GM12874 (cell line): Measurements from ENCODE around the gene ZCCHC8.

Experiments
- TF ChIP-seq, protein P1 (sequence below): IDR thresholded peaks from 2 replicates; pipeline ENCODE4 v1.5.1; 2011; ENCODE audit warnings: low read depth, mild to moderate bottlenecking, control low read depth, low read length, moderate library complexity; ENCODE audit not compliant: insufficient read depth

The ZCCHC8 gene

GRCh38 chr12:122471324-122472226, 29.2 kb downstream of the ZCCHC8 start:
- TF ChIP-seq, protein P1, sequence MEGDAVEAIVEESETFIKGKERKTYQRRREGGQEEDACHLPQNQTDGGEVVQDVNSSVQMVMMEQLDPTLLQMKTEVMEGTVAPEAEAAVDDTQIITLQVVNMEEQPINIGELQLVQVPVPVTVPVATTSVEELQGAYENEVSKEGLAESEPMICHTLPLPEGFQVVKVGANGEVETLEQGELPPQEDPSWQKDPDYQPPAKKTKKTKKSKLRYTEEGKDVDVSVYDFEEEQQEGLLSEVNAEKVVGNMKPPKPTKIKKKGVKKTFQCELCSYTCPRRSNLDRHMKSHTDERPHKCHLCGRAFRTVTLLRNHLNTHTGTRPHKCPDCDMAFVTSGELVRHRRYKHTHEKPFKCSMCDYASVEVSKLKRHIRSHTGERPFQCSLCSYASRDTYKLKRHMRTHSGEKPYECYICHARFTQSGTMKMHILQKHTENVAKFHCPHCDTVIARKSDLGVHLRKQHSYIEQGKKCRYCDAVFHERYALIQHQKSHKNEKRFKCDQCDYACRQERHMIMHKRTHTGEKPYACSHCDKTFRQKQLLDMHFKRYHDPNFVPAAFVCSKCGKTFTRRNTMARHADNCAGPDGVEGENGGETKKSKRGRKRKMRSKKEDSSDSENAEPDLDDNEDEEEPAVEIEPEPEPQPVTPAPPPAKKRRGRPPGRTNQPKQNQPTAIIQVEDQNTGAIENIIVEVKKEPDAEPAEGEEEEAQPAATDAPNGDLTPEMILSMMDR, result peak; percentile 50; the same call in 1 of the 2 replicates

- TF ChIP-seq, protein P1, result no peak
Observed at GRCh38 chr12:122467983-122468382, 32.7 kb downstream of the ZCCHC8 start.

- TF ChIP-seq, protein P1, result no peak
Observed at GRCh38 chr12:122460641-122461040, 40.1 kb downstream of the ZCCHC8 start.

GRCh38 chr12:122460061-122460460, 40.7 kb downstream of the ZCCHC8 start:
- TF ChIP-seq, protein P1, result no peak

GRCh38 chr12:122459211-122459610, 41.5 kb downstream of the ZCCHC8 start:
- TF ChIP-seq, protein P1, result no peak

- TF ChIP-seq, protein P1, result no peak
Observed at GRCh38 chr12:122458105-122459035, 42.4 kb downstream of the ZCCHC8 start.

GRCh38 chr12:122457627-122458026, 43.1 kb downstream of the ZCCHC8 start:
- TF ChIP-seq, protein P1, result no peak
